ENCODE data around the gene AGAP3.

Gene AGAP3

GRCh38 chr7:151168003-151168786, 81.9 kb downstream of the AGAP3 start:
- peak; percentile 39 to 69 for DNase-seq

GRCh38 chr7:151168787-151169162, 82.5 kb downstream of the AGAP3 start:
- DNase-seq: no peak

- peak; percentile 76 to 85 for DNase-seq
Observed at GRCh38 chr7:151172273-151173141, 86.2 kb downstream of the AGAP3 start.

- DNase-seq: no peak
Observed at GRCh38 chr7:151173386-151174245, 87.3 kb downstream of the AGAP3 start.

- peak; percentile 35 to 38 for DNase-seq
Observed at GRCh38 chr7:151174246-151175046, 88.2 kb downstream of the AGAP3 start.

GRCh38 chr7:151175047-151175792, 88.9 kb downstream of the AGAP3 start:
- no peak for DNase-seq

GRCh38 chr7:151175793-151176311, 89.6 kb downstream of the AGAP3 start:
- no peak for DNase-seq

- no peak for DNase-seq
Observed at GRCh38 chr7:151176401-151176800, 90.1 kb downstream of the AGAP3 start.

- no peak for DNase-seq
Observed at GRCh38 chr7:151177310-151177709, 91.0 kb downstream of the AGAP3 start.

- DNase-seq: no peak
Observed at GRCh38 chr7:151178236-151178635, 92.0 kb downstream of the AGAP3 start.

- DNase-seq: no peak
Observed at GRCh38 chr7:151178831-151179230, 92.6 kb downstream of the AGAP3 start.

GRCh38 chr7:151179287-151179860, 93.1 kb downstream of the AGAP3 start:
- DNase-seq: no peak

GRCh38 chr7:151179946-151180345, 93.7 kb downstream of the AGAP3 start:
- no peak for DNase-seq

- no peak for DNase-seq
Observed at GRCh38 chr7:151181011-151181431, 94.7 kb downstream of the AGAP3 start.

- DNase-seq: no peak
Observed at GRCh38 chr7:151185762-151186639, 99.7 kb downstream of the AGAP3 start.

GRCh38 chr7:151186640-151187408, 100.5 kb downstream of the AGAP3 start, which contains the start of gene ASB10:
Gene ASB10 (minus strand): TSS chr7:151187250. CDS start chr7:151187130, 120 bp downstream.
- no peak for DNase-seq

GRCh38 chr7:151187409-151188251, 101.4 kb downstream of the AGAP3 start:
- no peak for DNase-seq

GRCh38 chr7:151188252-151188542, 101.9 kb downstream of the AGAP3 start:
- DNase-seq: no peak

Measured in CD4-positive, alpha-beta T cell treated with Interferon alpha-2 for 1 hour (primary cell).